IMR-90 (cell line): ENCODE measurements around the gene NAV2. TPM values are rescaled to one million over a fixed set of nuclear protein-coding genes. Genes with fewer than 3 reads are reported as not detected.

Source experiments
- ATAC-seq: fragments of 200-7000 bp; cut with Tn5 transposase; 2 replicates; pipeline ENCODE4 v1.9.1; 2020; ENCODE audit warnings: low read depth, mild to moderate bottlenecking, moderate library complexity
- BruUV-seq: library from RNA; stranded (reverse); fragments of 400-500 nt; replicated peaks from 2 replicates; lab custom pipeline; 2021; lab: Mats Ljungman, UMichigan
- CTCF ChIA-PET: fragments of 300-600 bp; formaldehyde crosslinking; extraction: SDS; loops from one replicate; lab custom pipeline; 2021; ENCODE audit warnings: antibody characterized with exemption; lab: Yijun Ruan, JAX
- POLR2A ChIA-PET: fragments of 300-600 bp; sonication (Branson Sonifier 250); formaldehyde crosslinking; loops from one replicate; lab custom pipeline; 2022; ENCODE audit warnings: antibody characterized with exemption; ENCODE audit not compliant: unreplicated experiment; lab: Charles Lee
- DNase-seq: peaks from one replicate; pipeline ENCODE4 v3.0.0; 2013
- H2AFZ ChIP-seq: replicated peaks from 2 replicates; pipeline ENCODE3; 2013; ENCODE audit warnings: low read length, mild to moderate bottlenecking; ENCODE audit not compliant: poor library complexity
- H2AK5ac ChIP-seq: 2 replicates; pipeline ENCODE4 v1.6.1; 2013; ENCODE audit warnings: low read depth, low read length, inconsistent platforms
- H2AK9ac ChIP-seq: replicated peaks from 2 replicates; pipeline ENCODE3; 2013; ENCODE audit warnings: mild to moderate bottlenecking, low read depth, low read length, moderate library complexity; ENCODE audit not compliant: poor library complexity
- H2BK120ac ChIP-seq: 2 replicates; pipeline ENCODE4 v1.6.1; 2013; ENCODE audit warnings: low read depth, low read length, inconsistent platforms
- H2BK15ac ChIP-seq: 3 replicates; pipeline ENCODE4 v1.6.1; 2013; ENCODE audit warnings: low read depth, low read length, inconsistent platforms
- H2BK20ac ChIP-seq: 2 replicates; pipeline ENCODE4 v1.6.1; 2013; ENCODE audit warnings: low read depth, mild to moderate bottlenecking, inconsistent platforms, low read length, moderate library complexity
- H2BK5ac ChIP-seq: 2 replicates; pipeline ENCODE4 v1.6.1; 2013; ENCODE audit warnings: mild to moderate bottlenecking, low read depth, low read length, inconsistent platforms; ENCODE audit not compliant: poor library complexity, severe bottlenecking
- H3K14ac ChIP-seq: replicated peaks from 2 replicates; pipeline ENCODE4 v1.6.1; 2013; ENCODE audit warnings: low read depth, low read length, inconsistent platforms
- H3K18ac ChIP-seq: 2 replicates; pipeline ENCODE4 v1.6.1; 2013; ENCODE audit warnings: low read depth, low read length, control low read depth
- H3K23ac ChIP-seq: 2 replicates; pipeline ENCODE4 v1.6.1; 2013; ENCODE audit warnings: low read depth, low read length, inconsistent platforms
- H3K27ac ChIP-seq: 2 replicates; pipeline ENCODE4 v1.5.1; 2013; ENCODE audit warnings: mild to moderate bottlenecking, control low read depth, low read length; ENCODE audit not compliant: insufficient read depth
- H3K27me3 ChIP-seq: 2 replicates; pipeline ENCODE4 v1.6.1; 2013; ENCODE audit warnings: low read length; ENCODE audit not compliant: control insufficient read depth, insufficient read depth
- H3K36me3 ChIP-seq: 2 replicates; pipeline ENCODE4 v1.6.1; 2013; ENCODE audit warnings: low read length, mixed read lengths; ENCODE audit not compliant: control insufficient read depth, insufficient read depth
- H3K4ac ChIP-seq: 2 replicates; pipeline ENCODE4 v1.6.1; 2013; ENCODE audit warnings: low read depth, low read length, inconsistent platforms
- H3K4me1 ChIP-seq: 2 replicates; pipeline ENCODE4 v1.6.1; 2013; ENCODE audit warnings: low read length, mixed read lengths; ENCODE audit not compliant: control insufficient read depth, insufficient read depth
- H3K4me2 ChIP-seq: 2 replicates; pipeline ENCODE4 v1.6.1; 2013; ENCODE audit warnings: low read depth, mild to moderate bottlenecking, control low read depth, low read length, moderate library complexity
- H3K4me3 ChIP-seq: 2 replicates; pipeline ENCODE4 v1.5.1; 2013; ENCODE audit warnings: low read depth, mild to moderate bottlenecking, control low read depth, low read length, moderate library complexity; ENCODE audit not compliant: insufficient read depth
- H3K56ac ChIP-seq: 2 replicates; pipeline ENCODE4 v1.6.1; 2013; ENCODE audit warnings: low read length, inconsistent platforms; ENCODE audit not compliant: insufficient read depth; ENCODE audit errors: extremely low read depth
- H3K79me1 ChIP-seq, 2 experiments: 2 replicates each; pipeline ENCODE4 v1.6.1; 2013; ENCODE audit warnings: low read length in 2 of 2, inconsistent platforms in 1 of 2, low read depth in 1 of 2
- H3K9ac ChIP-seq: 2 replicates; pipeline ENCODE4 v1.6.1; 2013; ENCODE audit warnings: low read depth, low read length, control low read depth
- H3K9me1 ChIP-seq: 2 replicates; pipeline ENCODE4 v1.6.1; 2013; ENCODE audit warnings: low read length, inconsistent platforms; ENCODE audit not compliant: insufficient read depth
- H3K9me3 ChIP-seq: 2 replicates; pipeline ENCODE4 v1.6.1; 2013; ENCODE audit warnings: low read length; ENCODE audit not compliant: control insufficient read depth, insufficient read depth
- H4K20me1 ChIP-seq: 2 replicates; pipeline ENCODE4 v1.6.1; 2013; ENCODE audit warnings: low read length, inconsistent platforms; ENCODE audit not compliant: insufficient read depth
- H4K5ac ChIP-seq: 2 replicates; pipeline ENCODE4 v1.6.1; 2013; ENCODE audit warnings: mild to moderate bottlenecking, low read depth, low read length, control low read depth
- H4K8ac ChIP-seq, 2 experiments: 2 replicates each; pipeline ENCODE4 v1.6.1; 2013; ENCODE audit warnings: low read depth in 2 of 2, low read length in 2 of 2, control low read depth in 1 of 2, inconsistent platforms in 1 of 2
- H4K91ac ChIP-seq: 2 replicates; pipeline ENCODE4 v1.6.1; 2013; ENCODE audit warnings: low read depth, low read length, inconsistent platforms; ENCODE audit not compliant: insufficient read depth
- CEBPB ChIP-seq: IDR thresholded peaks from 2 replicates; pipeline ENCODE4 v1.6.1; 2012; ENCODE audit warnings: low read depth, low read length, improper control_type of control experiment
- CHD1 ChIP-seq: IDR thresholded peaks from 2 replicates; pipeline ENCODE4 v1.6.1; 2012; ENCODE audit warnings: low read depth, low read length, improper control_type of control experiment
- FOS ChIP-seq: fragments of 150-350 bp; IDR thresholded peaks from 2 replicates; pipeline ENCODE4 v1.6.1; 2016; ENCODE audit warnings: low read depth, low read length
- MAZ ChIP-seq: IDR thresholded peaks from 2 replicates; pipeline ENCODE4 v1.6.1; 2012; ENCODE audit warnings: low read depth, mild to moderate bottlenecking, low read length, improper control_type of control experiment, moderate library complexity, borderline replicate concordance
- MXI1 ChIP-seq: IDR thresholded peaks from 2 replicates; pipeline ENCODE4 v1.6.1; 2012; ENCODE audit warnings: low read depth, mild to moderate bottlenecking, low read length, moderate library complexity, borderline replicate concordance
- POLR2A ChIP-seq: IDR thresholded peaks from 2 replicates; pipeline ENCODE4 v1.6.1; 2012; ENCODE audit warnings: mild to moderate bottlenecking, low read depth, low read length
- RCOR1 ChIP-seq: IDR thresholded peaks from 2 replicates; pipeline ENCODE4 v1.6.1; 2012; ENCODE audit warnings: mild to moderate bottlenecking, low read length, improper control_type of control experiment; ENCODE audit not compliant: insufficient replicate concordance
- RFX5 ChIP-seq: IDR thresholded peaks from 2 replicates; pipeline ENCODE4 v1.8.0; 2012; ENCODE audit warnings: low read depth, mild to moderate bottlenecking, low read length, moderate library complexity
- SMC3 ChIP-seq: fragments of 150-350 bp; IDR thresholded peaks from 2 replicates; pipeline ENCODE4 v1.6.1; 2016; ENCODE audit warnings: low read depth, mild to moderate bottlenecking, antibody characterized with exemption, low read length, moderate library complexity
- USF2 ChIP-seq: fragments of 150-350 bp; IDR thresholded peaks from 2 replicates; pipeline ENCODE4 v1.6.1; 2017; ENCODE audit warnings: mild to moderate bottlenecking, antibody characterized with exemption, low read length, low read depth
- WGBS, 2 experiments: methylation state at CpG; one replicate each; pipeline versions ENCODE4 v1.1.5 to v1.1.7; 2013; ENCODE audit warnings: missing lambda C conversion rate in 2 of 2; ENCODE audit not compliant: insufficient read length in 1 of 2; ENCODE audit errors: extremely low coverage in 2 of 2; 5-methylcytosine and 5-hydroxymethylcytosine counted together
- dilution Hi-C: fragments of 300-500 bp; cut with HindIII; formaldehyde crosslinking; loops from one replicate; pipeline ENCODE4 v1.14.3; 2018; ENCODE audit warnings: low sequenced_read_pairs; ENCODE audit not compliant: unreplicated experiment
- in situ Hi-C: fragments of 300-500 bp; cut with MboI; formaldehyde crosslinking; loops from 3 replicates; pipeline ENCODE4 v1.14.3; 2019; ENCODE audit warnings: low sequenced_read_pairs, inconsistent platforms, mixed read lengths
- intact Hi-C: fragments of 100-400 bp; cut with micrococcal nuclease; formaldehyde crosslinking; loops from 2 replicates; pipeline ENCODE4 v1.10.0; 2022
- polyA plus RNA-seq, 3 experiments: library from polyadenylated mRNA; depleted of rRNA; stranded (reverse); fragments of >200 nt; gene quantifications; 2 replicates each; pipeline ENCODE4 v1.2.3, GENCODE V29; 2012; ENCODE audit warnings: low replicate concordance in 1 of 3
- total RNA-seq: library from RNA; depleted of rRNA; stranded (reverse); fragments of >200 nt; gene quantifications from 2 replicates; pipeline ENCODE4 v1.2.3, GENCODE V29; 2012
- TF ChIP-seq, protein P1 (sequence below): fragments of 150-350 bp; IDR thresholded peaks from 2 replicates; pipeline ENCODE4 v1.6.1; 2016; ENCODE audit warnings: low read depth, mild to moderate bottlenecking, low read length, moderate library complexity, borderline replicate concordance

NAV2 gene
- total and polyA plus RNA-seq, 2 of the 4 experiments (the other 2 are of a cell fraction) = 4.5 to 12.6 TPM

GRCh38 chr11:19792510-19792909 lies 79.9 kb downstream of the NAV2 start:
- H3K9me3 ChIP-seq = no peaks in the 10 kb centered on the region
- H3K18ac ChIP-seq = no peak overlapping the region
- H3K27me3 ChIP-seq = no peaks in the 10 kb centered on the region
- WGBS, 2 experiments = no CpG with 5 or more reads among the region's 2 CpGs
- H2BK5ac ChIP-seq = no peak overlapping the region
- no peak overlapping the region for H3K56ac ChIP-seq
- no peak overlapping the region for H2BK20ac ChIP-seq
- no peak for DNase-seq
- ATAC-seq = no peak
- H4K5ac ChIP-seq = no peak overlapping the region
- H4K91ac ChIP-seq = no peak overlapping the region
- dilution Hi-C loops = no loop called here
- no TSS peak for BruUV-seq
- TF ChIP-seq FOS = no peak
- no peak for TF ChIP-seq USF2
- TF ChIP-seq MXI1 = no peak
- TF ChIP-seq RCOR1 = no peak
- no peak for TF ChIP-seq CHD1
- no peak for TF ChIP-seq POLR2A
- TF ChIP-seq MAZ = no peak
- TF ChIP-seq RFX5 = no peak
- TF ChIP-seq, protein P1, sequence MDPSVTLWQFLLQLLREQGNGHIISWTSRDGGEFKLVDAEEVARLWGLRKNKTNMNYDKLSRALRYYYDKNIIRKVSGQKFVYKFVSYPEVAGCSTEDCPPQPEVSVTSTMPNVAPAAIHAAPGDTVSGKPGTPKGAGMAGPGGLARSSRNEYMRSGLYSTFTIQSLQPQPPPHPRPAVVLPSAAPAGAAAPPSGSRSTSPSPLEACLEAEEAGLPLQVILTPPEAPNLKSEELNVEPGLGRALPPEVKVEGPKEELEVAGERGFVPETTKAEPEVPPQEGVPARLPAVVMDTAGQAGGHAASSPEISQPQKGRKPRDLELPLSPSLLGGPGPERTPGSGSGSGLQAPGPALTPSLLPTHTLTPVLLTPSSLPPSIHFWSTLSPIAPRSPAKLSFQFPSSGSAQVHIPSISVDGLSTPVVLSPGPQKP = no peak
- no peak for TF ChIP-seq CEBPB
- TF ChIP-seq SMC3 = no peak
- H3K27ac ChIP-seq = no peak overlapping the region
- no peak overlapping the region for H4K8ac ChIP-seq
- ChIA-PET CTCF (no interaction called here), POLR2A (no interaction called here)
- no peak overlapping the region for H2AFZ ChIP-seq
- in situ Hi-C loops = no loop called here
- no peaks in the 10 kb centered on the region; the same call in 1 of the 2 replicates for H3K36me3 ChIP-seq
- peaks cover 51% of the 10 kb centered on the region for H4K20me1 ChIP-seq
- no peak overlapping the region for H2BK120ac ChIP-seq
- no peak overlapping the region for H3K4ac ChIP-seq
- peaks cover 48 to 52% of the 10 kb centered on the region in 2 experiments for H3K79me1 ChIP-seq
- H2AK5ac ChIP-seq = no peak overlapping the region
- H3K23ac ChIP-seq = no peak overlapping the region
- no peak overlapping the region for H2BK15ac ChIP-seq
- no peak overlapping the region for H3K4me2 ChIP-seq
- H3K4me1 ChIP-seq = 0 out of 2 replicates have a peak, but pooled peaks cover 1% of the 10 kb centered on the region
- no peaks in the 10 kb centered on the region; the same call in 1 of the 2 replicates for H3K9me1 ChIP-seq
- H2AK9ac ChIP-seq = no peak overlapping the region
- intact Hi-C loops = no loop called here
- no peak overlapping the region for H3K9ac ChIP-seq
- no peak overlapping the region for H3K4me3 ChIP-seq
- H3K14ac ChIP-seq = no peak overlapping the region
